Activated CD8-positive, alpha-beta memory T cell treated with anti-CD3 and anti-CD28 coated beads for 24 hours (primary cell): ENCODE measurements around the gene CDC20B.
"Not testable (repeated sequence)": the region's sequence is repeated elsewhere in the genome, so short reads cannot be mapped to it uniquely, and the experiment has no call there.

Source experiments
- DNase-seq: peaks from one replicate; pipeline ENCODE4 v3.0.0-alpha.2; 2020

CDC20B gene

DNA sequence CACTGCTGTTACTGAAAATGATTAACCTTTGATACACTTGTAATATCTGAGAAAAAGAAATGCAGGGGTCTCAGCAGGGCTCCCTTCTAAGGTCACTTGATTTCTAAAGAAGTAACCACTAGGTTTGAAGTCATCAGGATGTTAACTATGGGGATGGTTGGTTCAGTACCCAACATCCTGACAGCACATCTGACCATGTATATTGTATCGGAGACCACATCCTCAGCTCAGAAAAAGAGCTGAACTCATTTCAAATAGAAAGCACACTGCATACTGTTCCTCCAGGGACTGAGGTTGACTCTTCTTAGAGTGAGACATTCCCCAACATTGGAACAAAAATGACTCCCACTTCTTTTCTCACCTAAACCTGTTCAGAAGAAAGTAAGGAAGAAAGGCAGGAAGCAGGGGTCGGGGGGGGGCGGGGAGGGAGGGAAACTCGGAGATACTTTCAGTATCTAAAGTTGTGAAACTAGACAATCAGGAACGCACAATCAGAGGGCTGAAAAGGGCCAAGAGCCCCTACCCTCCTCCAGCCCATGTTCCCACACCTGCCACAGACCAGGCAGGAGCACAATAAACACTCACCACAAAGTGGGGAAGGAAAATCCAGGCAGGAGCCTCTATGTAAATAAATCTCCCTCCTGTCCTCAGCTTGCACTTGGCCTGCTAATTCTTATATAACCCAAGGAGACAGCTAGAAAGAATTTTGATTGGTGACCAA is 71.3 kb downstream of the CDC20B start:
- DNase-seq, result no peak

DNA sequence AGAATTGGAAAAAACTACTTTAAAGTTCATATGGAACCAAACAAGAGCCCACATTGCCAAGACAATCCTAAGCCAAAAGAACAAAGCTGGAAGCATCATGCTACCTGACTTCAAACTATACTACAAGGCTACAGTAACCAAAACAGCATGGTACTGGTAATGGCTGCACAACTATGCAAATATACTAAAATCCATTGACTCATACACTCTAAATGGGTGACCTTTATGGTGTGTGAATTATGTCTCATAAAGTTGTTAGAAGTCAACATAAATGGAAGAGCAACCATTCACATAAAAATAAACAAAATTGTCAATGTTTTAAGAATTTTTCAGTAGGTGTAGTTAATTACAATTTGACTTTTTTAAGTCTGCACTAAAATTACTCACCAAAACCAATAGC is 71.8 kb downstream of the CDC20B start:
- not testable (repeated sequence) for DNase-seq

DNA sequence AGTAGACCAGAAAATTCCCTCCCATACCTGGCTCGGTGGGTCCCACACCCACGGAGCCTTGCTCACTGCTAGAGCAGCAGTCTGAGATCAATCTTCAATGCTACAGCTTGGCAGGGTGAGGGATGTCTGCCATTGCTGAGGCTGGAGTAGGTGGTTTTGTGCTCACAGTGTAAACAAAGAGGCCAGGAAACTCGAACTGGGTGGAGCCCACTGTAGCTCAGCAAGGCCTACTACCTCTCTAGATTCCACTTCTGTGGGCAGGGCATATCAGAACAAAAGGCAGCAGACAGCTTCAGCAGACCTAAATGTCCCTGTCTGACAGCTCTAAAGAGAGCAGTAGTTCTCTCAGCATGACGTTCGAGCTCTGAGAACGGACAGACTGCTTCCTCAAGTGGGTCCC is 76.1 kb downstream of the CDC20B start:
- DNase-seq, result no peak

DNA sequence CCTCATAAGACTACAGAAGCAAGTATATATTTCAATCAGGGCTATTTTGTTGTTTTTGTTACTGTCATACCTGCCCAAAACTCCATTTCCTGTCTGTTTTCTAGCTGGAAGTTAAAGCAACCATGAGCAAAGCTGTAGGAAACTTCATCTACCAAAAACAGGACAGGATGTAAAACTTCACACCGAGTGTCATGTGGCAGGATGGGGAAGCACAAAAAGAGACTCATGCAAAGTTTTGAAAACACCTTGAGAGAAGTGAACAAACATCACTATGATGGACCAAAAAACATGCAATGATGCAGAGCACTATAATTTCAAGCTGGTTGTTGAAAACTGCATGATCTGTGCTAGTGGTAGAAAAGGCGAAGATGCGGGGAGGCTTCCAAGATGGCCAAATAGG is 76.8 kb downstream of the CDC20B start:
- no peak for DNase-seq

DNA sequence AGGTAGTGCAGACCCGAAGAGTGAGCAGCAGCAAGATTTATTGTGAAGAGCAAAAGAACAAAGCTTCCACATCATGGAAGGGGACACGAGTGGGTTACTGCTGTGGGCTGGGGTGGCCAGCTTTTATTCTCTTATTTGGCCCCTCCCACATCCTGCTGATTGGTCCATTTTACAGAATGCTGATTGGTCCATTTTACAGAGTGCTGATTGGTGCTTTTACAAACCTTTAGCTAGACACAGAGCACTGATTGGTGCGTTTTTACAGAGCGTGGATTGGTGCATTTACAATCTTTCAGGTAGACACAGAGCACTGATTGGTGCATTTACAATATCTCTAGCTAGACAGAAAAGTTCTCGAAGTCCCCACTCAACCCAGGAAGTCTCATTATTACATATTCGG is 82.0 kb downstream of the CDC20B start:
- not testable (repeated sequence) for DNase-seq

DNA sequence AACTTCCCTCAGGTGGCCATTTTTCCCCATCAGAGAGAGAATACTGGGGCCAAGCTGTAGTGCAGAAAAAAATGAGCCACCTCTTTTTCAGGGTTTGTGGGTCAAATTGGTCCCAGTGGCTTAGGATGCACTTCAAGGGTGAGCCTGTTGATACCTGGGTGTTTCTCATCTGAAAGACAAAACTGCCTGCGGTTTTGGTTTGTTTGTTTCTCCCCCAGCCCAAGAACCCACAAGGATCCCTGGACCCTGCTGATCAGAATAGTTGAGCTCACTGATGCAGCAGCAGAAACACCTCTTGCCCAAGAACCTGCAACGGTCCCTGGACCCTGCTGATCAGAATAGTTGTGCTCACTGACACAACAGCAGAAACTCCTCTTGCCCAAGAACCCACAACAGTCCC is 83.7 kb downstream of the CDC20B start:
- not testable (repeated sequence) for DNase-seq

DNA sequence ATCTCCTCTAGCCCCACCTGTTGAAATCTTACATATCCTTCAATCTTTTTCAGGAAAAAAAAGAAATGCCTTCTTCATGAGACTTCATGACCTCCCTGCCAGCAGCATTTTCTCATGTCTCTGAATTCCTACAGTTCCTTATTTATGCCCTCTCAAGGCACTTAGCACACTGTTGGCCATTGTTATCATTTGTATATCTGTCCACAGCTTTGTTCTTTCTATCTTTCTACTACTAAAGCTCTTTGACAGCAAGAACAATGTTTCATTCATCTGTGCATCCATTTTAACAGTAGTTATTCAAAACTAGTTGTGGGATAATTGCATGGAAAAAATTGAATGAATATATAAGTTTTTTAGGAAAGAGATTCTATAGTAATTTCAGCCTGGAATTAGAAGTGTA is 91.4 kb downstream of the CDC20B start:
- DNase-seq, result no peak

DNA sequence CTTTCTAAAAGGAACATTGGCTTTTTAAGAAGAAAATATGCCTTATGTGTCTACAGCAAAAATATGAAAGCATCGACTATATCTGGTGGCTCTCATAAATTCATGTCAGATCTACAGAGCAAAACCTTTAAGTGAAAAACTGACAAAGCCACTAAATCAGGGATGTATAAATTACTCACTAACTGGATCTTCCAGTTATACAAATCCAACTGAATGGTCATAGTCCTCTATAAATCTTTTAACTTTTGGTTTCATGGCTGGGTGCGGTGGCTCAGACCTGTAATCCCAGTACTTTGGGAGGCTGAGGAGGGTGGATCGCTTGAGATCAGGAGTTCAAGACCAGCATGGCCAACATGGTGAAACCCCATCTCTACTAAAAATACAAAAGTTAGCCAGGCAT is 99.8 kb downstream of the CDC20B start:
- no peak for DNase-seq

DNA sequence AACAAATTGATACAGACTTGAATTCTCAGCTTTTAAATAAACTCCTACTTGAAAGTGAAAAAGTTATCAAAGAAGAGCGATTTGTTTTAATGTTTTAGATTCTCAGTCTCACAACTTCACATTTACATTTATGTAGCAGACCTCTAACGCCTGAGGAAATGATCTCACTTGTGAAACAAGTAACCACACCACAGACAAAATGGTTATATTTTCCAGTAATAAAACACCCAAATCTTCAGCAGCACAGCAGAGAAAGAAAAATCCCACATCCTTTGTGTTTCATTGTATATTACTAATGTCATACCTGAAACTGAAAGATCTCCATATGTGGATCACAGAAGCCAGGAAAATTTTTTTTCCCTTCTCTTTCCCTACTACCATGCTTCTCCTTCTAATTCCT is 100.3 kb downstream of the CDC20B start:
- no peak for DNase-seq

DNA sequence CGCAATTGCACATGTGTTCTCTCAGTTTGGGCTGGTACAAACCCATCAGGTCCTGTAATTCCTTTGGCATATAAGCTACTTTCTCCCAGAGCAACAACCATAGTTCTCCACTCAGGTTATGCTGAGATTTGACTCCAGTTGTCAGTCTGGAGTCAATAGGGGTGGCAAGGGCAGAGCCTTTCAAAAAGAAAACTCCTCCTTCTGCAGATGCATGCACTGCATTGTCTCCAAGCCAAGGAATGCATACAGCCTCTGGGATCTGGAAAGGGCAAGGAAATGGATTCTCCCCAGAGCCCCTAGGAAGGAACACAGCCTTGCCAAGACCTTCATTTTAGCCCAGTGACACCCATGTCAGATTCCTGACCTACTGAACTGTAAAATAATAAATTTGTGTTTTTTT is 101.6 kb downstream of the CDC20B start:
- no peak for DNase-seq

DNA sequence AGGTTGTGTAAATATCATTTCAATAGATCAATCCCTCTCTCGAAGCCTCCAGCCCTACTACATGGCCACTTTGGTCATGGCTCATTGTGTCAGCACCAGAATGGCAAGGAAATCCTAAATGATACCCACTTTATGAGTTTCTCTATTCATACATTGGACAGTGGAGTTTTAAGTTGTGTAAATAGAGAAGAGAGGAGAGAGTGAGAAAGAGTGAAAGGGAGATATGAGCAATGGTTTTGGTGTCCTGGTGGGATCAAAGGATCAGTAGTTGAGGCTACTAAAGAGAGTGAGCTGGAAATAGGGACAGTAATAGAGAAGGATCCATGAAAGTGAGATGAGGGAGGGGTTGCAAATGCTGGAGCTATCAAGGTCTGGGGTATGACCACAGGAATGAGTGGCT is 102.0 kb downstream of the CDC20B start:
- DNase-seq, result no peak

DNA sequence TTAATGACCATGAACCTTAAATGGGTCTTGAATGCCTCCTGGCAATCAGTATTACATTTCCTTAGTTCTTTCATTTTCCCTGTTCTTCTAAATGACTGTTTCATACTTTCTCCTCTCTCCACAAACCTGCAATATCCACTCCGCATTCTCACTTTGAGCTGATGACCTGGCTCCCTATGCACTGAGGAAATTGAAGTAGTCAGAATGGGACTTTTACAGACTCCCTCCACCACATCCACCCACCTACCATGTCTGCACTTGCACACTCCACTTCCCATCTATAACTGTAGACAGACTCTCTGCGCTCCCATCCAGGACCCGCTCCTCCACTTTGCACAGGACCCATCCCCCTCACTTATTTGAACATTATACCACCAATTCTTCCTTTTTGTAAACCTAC is 106.7 kb downstream of the CDC20B start:
- DNase-seq, result no peak

DNA sequence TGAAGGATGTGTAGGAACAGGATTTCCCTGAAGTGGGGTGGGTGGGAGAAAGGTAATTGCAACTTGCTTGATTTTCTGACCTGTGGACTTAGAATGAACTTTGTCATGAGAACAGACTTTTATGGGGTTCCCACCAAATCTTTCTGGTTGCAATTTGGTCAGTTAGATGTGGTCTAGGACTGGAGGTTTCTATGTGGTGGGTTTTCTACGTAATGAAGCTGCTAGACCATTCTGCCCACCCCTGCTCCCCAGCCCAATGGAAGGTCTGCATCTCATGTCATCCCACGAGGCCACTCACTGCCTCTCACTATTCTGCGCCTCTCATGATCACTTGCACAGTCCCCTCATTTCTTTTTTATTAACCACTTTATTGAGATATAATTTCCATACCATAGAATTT is 108.5 kb downstream of the CDC20B start:
- no peak for DNase-seq

DNA sequence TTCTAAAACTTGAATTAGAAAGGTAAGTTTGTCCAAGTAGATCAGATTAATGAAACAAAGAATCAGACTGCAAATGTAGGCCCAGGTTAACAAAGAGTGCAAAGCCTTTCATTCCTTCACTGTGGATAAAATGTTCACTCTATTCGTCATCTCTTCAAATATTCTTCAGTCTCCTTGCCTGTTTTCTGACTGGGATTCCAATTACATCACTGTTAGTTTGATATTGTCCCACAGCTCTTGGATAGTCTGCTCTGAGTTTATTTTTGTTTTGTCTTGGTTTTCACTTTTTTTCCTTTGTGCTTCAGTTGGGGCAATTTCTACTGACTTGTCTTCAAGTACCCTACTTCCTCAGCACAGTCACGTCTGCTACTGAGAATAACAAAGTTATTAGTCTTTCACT is 109.1 kb downstream of the CDC20B start:
- no peak for DNase-seq

DNA sequence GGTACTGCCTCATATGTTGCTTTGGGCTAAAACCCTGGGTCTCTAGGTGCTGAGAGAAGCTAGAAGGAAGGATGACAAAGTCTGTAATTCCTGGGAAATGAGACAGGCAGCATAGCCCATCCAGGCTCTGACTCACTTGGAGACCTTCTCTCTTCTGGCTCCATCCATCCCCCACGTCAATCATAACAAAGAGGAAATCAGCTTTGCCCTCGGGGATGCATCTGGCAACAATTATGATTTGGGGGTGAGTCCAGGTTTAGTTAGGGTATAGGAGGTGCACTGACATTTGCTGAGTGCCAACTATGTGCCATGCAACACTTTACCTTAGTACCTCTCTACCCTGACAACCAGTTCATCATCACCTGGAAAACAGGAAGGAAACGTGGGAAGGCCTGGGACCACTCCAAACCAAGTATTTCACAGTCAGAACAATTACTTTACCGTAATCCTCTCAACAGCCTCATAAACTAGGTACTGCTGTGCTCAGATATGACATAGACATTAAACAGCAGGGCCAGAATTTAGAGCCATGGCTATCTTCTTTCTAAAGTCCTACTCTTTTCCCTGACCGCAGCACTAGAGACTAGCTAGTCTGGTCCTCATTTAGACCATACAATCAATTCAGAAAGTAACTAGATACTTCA is 109.6 kb downstream of the CDC20B start:
- no peak for DNase-seq
